Activated CD4-positive, alpha-beta memory T cell treated with anti-CD3 and anti-CD28 coated beads, Interleukin-2, amount 10 ng/mL, durations not matched to agents 7 days and 5 days (primary cell): ENCODE data around the gene ACAN. TPM values are rescaled to one million over a fixed set of nuclear protein-coding genes. Genes with fewer than 3 reads are reported as not detected.
"Not testable (repeated sequence)": the region's sequence is repeated elsewhere in the genome, so short reads cannot be mapped to it uniquely, and the experiment has no call there.

Source experiments
- CTCF ChIA-PET: fragments of 350-600 bp; sonication (Branson Sonifier 250); formaldehyde crosslinking; loops from one replicate; lab custom pipeline; 2021; ENCODE audit warnings: antibody characterized with exemption, inconsistent platforms; lab: Charles Lee
- POLR2A ChIA-PET: fragments of 350-600 bp; sonication (Branson Sonifier 250); formaldehyde crosslinking; loops from one replicate; lab custom pipeline; 2021; ENCODE audit warnings: antibody characterized with exemption; lab: Charles Lee
- DNase-seq: peaks from one replicate; pipeline ENCODE4 v3.0.0-alpha.2; 2020
- H3K27ac Mint-ChIP-seq: one replicate; pipeline ENCODE4 v1.8.0; 2021; ENCODE audit warnings: mild to moderate bottlenecking, mixed read lengths
- H3K27me3 Mint-ChIP-seq: one replicate; pipeline ENCODE4 v1.8.0; 2021; ENCODE audit warnings: mixed read lengths
- H3K36me3 Mint-ChIP-seq: one replicate; pipeline ENCODE4 v1.8.0; 2021; ENCODE audit warnings: low read depth, mixed read lengths
- H3K4me1 Mint-ChIP-seq: one replicate; pipeline ENCODE4 v1.8.0; 2021; ENCODE audit warnings: mixed read lengths
- H3K4me3 Mint-ChIP-seq: one replicate; pipeline ENCODE4 v1.8.0; 2021; ENCODE audit warnings: mild to moderate bottlenecking, mixed read lengths
- H3K9me3 Mint-ChIP-seq: one replicate; pipeline ENCODE4 v1.8.0; 2021; ENCODE audit warnings: mixed read lengths
- total RNA-seq, 2 experiments: library from RNA; stranded (reverse); gene quantifications; one replicate each; pipeline ENCODE4 v1.2.3, GENCODE V29; 2021

ACAN gene
- total RNA-seq, 2 experiments from 2014 or later = not detected

GRCh38 chr15:88912500-88912921 is 109.3 kb downstream of the ACAN start:
- POLR2A ChIA-PET = interaction anchor here (1.0 to 1.4 kb wide), 2 partner anchors 8 to 332 kb away, joined by 3 to 4 read pairs; no protein-coding TSS in a partner anchor
- H3K36me3 Mint-ChIP-seq = peaks cover 5% of the 10 kb centered on the region
- CTCF ChIA-PET = interaction anchor here (2.7 kb wide), 1 partner anchor 8 kb away, joined by 7 read pairs; no protein-coding TSS in a partner anchor
- no peak for DNase-seq
- peaks cover 17% of the 10 kb centered on the region for H3K4me1 Mint-ChIP-seq
- H3K27me3 Mint-ChIP-seq = no peaks in the 10 kb centered on the region
- H3K4me3 Mint-ChIP-seq = peak overlapping the region; percentile 86
- H3K9me3 Mint-ChIP-seq = no peaks in the 10 kb centered on the region
- no peak overlapping the region for H3K27ac Mint-ChIP-seq

GRCh38 chr15:88913017-88913849 is 110.0 kb downstream of the ACAN start, which contains the start of gene MFGE8:
Gene MFGE8 (minus strand): TSS chr15:88913379. CDS start chr15:88913319, 60 bp downstream.
- Mint-ChIP-seq H3K36me3 (peaks cover 5% of the 10 kb centered on the region), H3K9me3 (no peaks in the 10 kb centered on the region), H3K27ac (peak within 1 kb of the TSS; percentile 61), H3K4me1 (peaks cover 22% of the 10 kb centered on the region), H3K27me3 (no peaks in the 10 kb centered on the region), H3K4me3 (peak within 1 kb of the TSS; percentile 86)
- peak; percentile 75 for DNase-seq
- POLR2A ChIA-PET = interaction anchor here (0.6 to 1.4 kb wide), 4 partner anchors 9 to 331 kb away, joined by 3 to 5 read pairs (median 3); partner anchors contain the start of gene HAPLN3
- CTCF ChIA-PET = interaction anchor here (1.0 to 3.7 kb wide), 3 partner anchors 8 to 104 kb away, joined by 3 to 31 read pairs (median 4); no protein-coding TSS in a partner anchor

GRCh38 chr15:88913850-88914169 is 110.6 kb downstream of the ACAN start:
- Mint-ChIP-seq H3K27me3 (no peaks in the 10 kb centered on the region), H3K9me3 (no peaks in the 10 kb centered on the region), H3K4me3 (peak overlapping the region; percentile 86), H3K4me1 (peaks cover 27% of the 10 kb centered on the region), H3K27ac (peak overlapping the region; percentile 61), H3K36me3 (peaks cover 5% of the 10 kb centered on the region)
- no peak for DNase-seq
- ChIA-PET POLR2A (interaction anchor here (0.6 to 1.4 kb wide), 5 partner anchors 9 to 331 kb away, joined by 3 to 5 read pairs (median 3); partner anchors contain the start of gene HAPLN3), CTCF (interaction anchor here (1.0 to 3.7 kb wide), 3 partner anchors 9 to 104 kb away, joined by 3 to 31 read pairs (median 4); no protein-coding TSS in a partner anchor)

GRCh38 chr15:88915354-88915753 is 112.1 kb downstream of the ACAN start:
- ChIA-PET POLR2A (interaction anchor here (1.1 kb wide), 1 partner anchor 10 kb away, joined by 3 read pairs; no protein-coding TSS in a partner anchor), CTCF (interaction anchor here (3.7 kb wide), 1 partner anchor 10 kb away, joined by 31 read pairs; no protein-coding TSS in a partner anchor)
- DNase-seq = no peak
- peaks cover 43% of the 10 kb centered on the region for H3K4me1 Mint-ChIP-seq
- no peaks in the 10 kb centered on the region for H3K27me3 Mint-ChIP-seq
- H3K9me3 Mint-ChIP-seq = no peaks in the 10 kb centered on the region
- H3K4me3 Mint-ChIP-seq = no peak overlapping the region
- H3K36me3 Mint-ChIP-seq = no peaks in the 10 kb centered on the region
- H3K27ac Mint-ChIP-seq = no peak overlapping the region

GRCh38 chr15:88917760-88918159 is 114.5 kb downstream of the ACAN start:
- Mint-ChIP-seq H3K27me3 (peaks cover 5% of the 10 kb centered on the region), H3K4me3 (no peak overlapping the region), H3K27ac (no peak overlapping the region), H3K9me3 (no peaks in the 10 kb centered on the region), H3K36me3 (no peaks in the 10 kb centered on the region), H3K4me1 (peaks cover 46% of the 10 kb centered on the region)
- POLR2A ChIA-PET = no interaction called here
- DNase-seq = no peak
- CTCF ChIA-PET = interaction anchor here (0.7 to 3.7 kb wide), 4 partner anchors 13 to 171 kb away, joined by 3 to 54 read pairs (median 4); partner anchors contain the start of gene ABHD2

GRCh38 chr15:88918738-88919137 is 115.5 kb downstream of the ACAN start:
- POLR2A ChIA-PET = no interaction called here
- no peaks in the 10 kb centered on the region for H3K9me3 Mint-ChIP-seq
- H3K36me3 Mint-ChIP-seq = no peaks in the 10 kb centered on the region
- H3K27ac Mint-ChIP-seq = peak overlapping the region; percentile 68
- no peak overlapping the region for H3K4me3 Mint-ChIP-seq
- peak; percentile 59 for DNase-seq
- CTCF ChIA-PET = interaction anchor here (1.0 to 3.7 kb wide), 4 partner anchors 14 to 253 kb away, joined by 3 to 54 read pairs (median 8); partner anchors contain the start of gene HAPLN3
- peaks cover 41% of the 10 kb centered on the region for H3K4me1 Mint-ChIP-seq
- peaks cover 5% of the 10 kb centered on the region for H3K27me3 Mint-ChIP-seq

GRCh38 chr15:88920186-88920891 is 117.1 kb downstream of the ACAN start:
- Mint-ChIP-seq H3K4me3 (no peak overlapping the region), H3K9me3 (no peaks in the 10 kb centered on the region), H3K36me3 (no peaks in the 10 kb centered on the region), H3K27me3 (peaks cover 9% of the 10 kb centered on the region), H3K4me1 (peaks cover 40% of the 10 kb centered on the region), H3K27ac (peak overlapping the region; percentile 36)
- POLR2A ChIA-PET = interaction anchor here (0.8 to 1.6 kb wide), 3 partner anchors 8 to 18 kb away, joined by 3 to 8 read pairs (median 4); no protein-coding TSS in a partner anchor
- CTCF ChIA-PET = interaction anchor here (0.7 to 3.7 kb wide), 9 partner anchors 9 to 286 kb away, joined by 3 to 54 read pairs (median 5); partner anchors contain the start of genes HAPLN3 and ISG20
- DNase-seq = peak; percentile 44

- H3K36me3 Mint-ChIP-seq, H3K4me3 Mint-ChIP-seq, H3K9me3 Mint-ChIP-seq: not testable (repeated sequence)
- peaks cover 13% of the 10 kb centered on the region for H3K27me3 Mint-ChIP-seq
- peak; percentile 59 for DNase-seq
- H3K4me1 Mint-ChIP-seq = peaks cover 40% of the 10 kb centered on the region
- POLR2A ChIA-PET = interaction anchor here (1.4 to 1.6 kb wide), 2 partner anchors 9 to 17 kb away, joined by 4 to 8 read pairs; no protein-coding TSS in a partner anchor
- CTCF ChIA-PET = interaction anchor here (0.6 to 3.7 kb wide), 10 partner anchors 10 to 326 kb away, joined by 3 to 54 read pairs (median 4); partner anchors contain the start of genes HAPLN3 and ISG20
- H3K27ac Mint-ChIP-seq = peak overlapping the region; percentile 36
Observed at GRCh38 chr15:88920892-88921435, 117.7 kb downstream of the ACAN start.

Other genes with a start within 250 kb of the ACAN start
- gene AEN, start 182.1 kb upstream of the ACAN start, total RNA-seq = 10 to 100 TPM; 32.7 to 33.5 TPM
- 100 to 1,000 TPM; 337 to 338 TPM for gene ISG20, start 164.4 kb upstream of the ACAN start, total RNA-seq
- gene HAPLN3, start 92.1 kb downstream of the ACAN start, total RNA-seq = 10 to 100 TPM; 66.9 to 67.5 TPM
- gene MFGE8, start 109.9 kb downstream of the ACAN start, total RNA-seq = 10 to 100 TPM; 46.5 to 51.1 TPM